A549 (cell line): ENCODE results near the gene EIF4E2. TPM values are rescaled to one million over a fixed set of nuclear protein-coding genes. Genes with fewer than 3 reads are reported as not detected.

Experiments
- ATAC-seq, 2 experiments: fragments of 200-7000 bp in 1 of 2; fragments of >200 bp in 1 of 2; cut with Nextera tagmentation in 1 of 2; cut with Tn5 transposase in 1 of 2; 3 replicates each; pipeline versions ENCODE4 v1.8.0 to v1.9.1; 2018 to 2020; ENCODE audit warnings: mild to moderate bottlenecking in 1 of 2, moderate library complexity in 1 of 2
- CTCF ChIA-PET: fragments of 300-600 bp; sonication (Branson Sonifier 250); formaldehyde crosslinking; extraction: SDS; loops from one replicate; lab custom pipeline; 2021; ENCODE audit warnings: antibody characterized with exemption, inconsistent platforms; lab: Yijun Ruan, JAX
- POLR2A ChIA-PET: fragments of 350-600 bp; formaldehyde crosslinking; extraction: SDS; loops from one replicate; lab custom pipeline; 2021; ENCODE audit warnings: antibody characterized with exemption, inconsistent platforms; lab: Yijun Ruan, JAX
- DNase-seq, 2 experiments: peaks; one replicate each; pipeline versions ENCODE4 v3.0.0 to v3.0.0-alpha.2; 2011 to 2016; ENCODE audit warnings: low read depth in 1 of 2, low spot score in 1 of 2
- FAIRE-seq: peaks from 2 replicates; lab custom pipeline; 2011; peaks lifted over from hg19 to GRCh38; lab: Jason Lieb, UNC
- H3K27ac ChIP-seq, 2 experiments: fragments of >200 bp; sonication (Bioruptor Twin); formaldehyde crosslinking; 3 replicates each; pipeline ENCODE4 v1.5.1; 2016 to 2017
- H3K4me1 ChIP-seq: fragments of >200 bp; sonication (Bioruptor Twin); formaldehyde crosslinking; 3 replicates; pipeline ENCODE4 v1.6.1; 2016
- H3K4me2 ChIP-seq: fragments of >200 bp; sonication (Bioruptor Twin); formaldehyde crosslinking; 3 replicates; pipeline ENCODE4 v1.6.1; 2016
- H3K4me3 ChIP-seq: fragments of >200 bp; sonication (Bioruptor Twin); formaldehyde crosslinking; 3 replicates; pipeline ENCODE4 v1.5.1; 2016
- H3K9me3 ChIP-seq: fragments of >200 bp; sonication (Bioruptor Twin); formaldehyde crosslinking; 3 replicates; pipeline ENCODE4 v1.6.1; 2016
- CBX2 ChIP-seq: fragments of 200-600 bp; sonication (generic); IDR thresholded peaks from 2 replicates; pipeline ENCODE4 v1.6.1; 2016; ENCODE audit warnings: low read depth, mild to moderate bottlenecking, borderline replicate concordance
- CEBPB ChIP-seq, 2 experiments: fragments of >200 bp in 1 of 2; sonication (Bioruptor Twin) in 1 of 2; formaldehyde crosslinking in 1 of 2; IDR thresholded peaks; 2 replicates each; pipeline ENCODE4 v1.6.1; 2012 to 2016
- CHD2 ChIP-seq: fragments of 150-350 bp; IDR thresholded peaks from 2 replicates; pipeline ENCODE4 v1.6.1; 2014; ENCODE audit warnings: low read length; ENCODE audit not compliant: partially characterized antibody
- CHD4 ChIP-seq: fragments of 200-600 bp; sonication (generic); IDR thresholded peaks from 2 replicates; pipeline ENCODE4 v1.6.1; 2016; ENCODE audit warnings: antibody characterized with exemption, mild to moderate bottlenecking, borderline replicate concordance
- EP300 ChIP-seq, 2 experiments: fragments of >200 bp; sonication (Bioruptor Twin); formaldehyde crosslinking; IDR thresholded peaks; 2 replicates in 1 of 2; 3 replicates in 1 of 2; pipeline ENCODE4 v1.6.1; 2016 to 2017
- FOSB ChIP-seq: fragments of 250-450 bp; sonication (Bioruptor Pico); IDR thresholded peaks from 2 replicates; pipeline ENCODE4 v1.5.0; 2020; ENCODE audit warnings: mild to moderate bottlenecking, moderate library complexity
- FOSL2 ChIP-seq, 2 experiments: fragments of 450-650 bp in 1 of 2; fragments of >200 bp in 1 of 2; sonication (Bioruptor Twin) in 1 of 2; formaldehyde crosslinking; IDR thresholded peaks; 2 replicates each; pipeline versions ENCODE4 v1.5.0 to v1.6.1; 2016 to 2020; ENCODE audit warnings: mild to moderate bottlenecking in 1 of 2, moderate library complexity in 1 of 2
- FOXS1 ChIP-seq: fragments of 250-450 bp; sonication (Bioruptor Pico); IDR thresholded peaks from 2 replicates; pipeline ENCODE4 v1.5.0; 2020; ENCODE audit warnings: mild to moderate bottlenecking, moderate library complexity
- GATA3 ChIP-seq: IDR thresholded peaks from 2 replicates; pipeline ENCODE4 v1.6.1; 2012; ENCODE audit warnings: borderline replicate concordance
- HDAC2 ChIP-seq: fragments of 200-600 bp; sonication (generic); IDR thresholded peaks from 2 replicates; pipeline ENCODE4 v1.6.1; 2016
- HOXB13 ChIP-seq: fragments of 250-450 bp; sonication (Bioruptor Pico); IDR thresholded peaks from 2 replicates; pipeline ENCODE4 v1.5.0; 2020; ENCODE audit warnings: low read depth, mild to moderate bottlenecking, moderate library complexity
- HOXB5 ChIP-seq: fragments of 250-450 bp; sonication (Bioruptor Pico); IDR thresholded peaks from 2 replicates; pipeline ENCODE4 v1.5.0; 2020; ENCODE audit warnings: mild to moderate bottlenecking, moderate library complexity
- JUN ChIP-seq, 2 experiments: fragments of >200 bp; sonication (Bioruptor Twin); formaldehyde crosslinking; IDR thresholded peaks; 2 replicates in 1 of 2; 3 replicates in 1 of 2; pipeline ENCODE4 v1.6.1; 2016 to 2017
- JUNB ChIP-seq: fragments of >200 bp; sonication (Bioruptor Twin); formaldehyde crosslinking; IDR thresholded peaks from 2 replicates; pipeline ENCODE4 v1.6.1; 2016
- MAZ ChIP-seq: fragments of 150-350 bp; IDR thresholded peaks from 2 replicates; pipeline ENCODE4 v1.6.1; 2014; ENCODE audit warnings: antibody characterized with exemption, low read depth, low read length, borderline replicate concordance
- POLR2AphosphoS2 ChIP-seq: conservative IDR thresholded peaks from 2 replicates; pipeline ENCODE4 v1.6.1; 2012; ENCODE audit warnings: low read length, improper control_type of control experiment, inconsistent platforms
- RAD21 ChIP-seq, 2 experiments: fragments of >200 bp in 1 of 2; sonication (Bioruptor Twin) in 1 of 2; formaldehyde crosslinking in 1 of 2; IDR thresholded peaks in 1 of 2; conservative IDR thresholded peaks in 1 of 2; 2 replicates in 1 of 2; 3 replicates in 1 of 2; pipeline ENCODE4 v1.6.1; 2012 to 2018; ENCODE audit warnings: inconsistent platforms in 1 of 2
- RCOR1 ChIP-seq: fragments of 150-350 bp; IDR thresholded peaks from 2 replicates; pipeline ENCODE4 v1.6.1; 2014; ENCODE audit warnings: antibody characterized with exemption, low read length, low read depth
- SREBF2 ChIP-seq: fragments of 450-650 bp; IDR thresholded peaks from 2 replicates; pipeline ENCODE4 v1.6.1; 2014; ENCODE audit warnings: mild to moderate bottlenecking, moderate library complexity
- TFCP2L1 ChIP-seq: fragments of 250-450 bp; sonication (Bioruptor Pico); IDR thresholded peaks from 2 replicates; pipeline ENCODE4 v1.5.0; 2021; ENCODE audit warnings: mild to moderate bottlenecking
- ZFP36 ChIP-seq: fragments of 450-650 bp; IDR thresholded peaks from 2 replicates; pipeline ENCODE4 v1.6.1; 2014; ENCODE audit warnings: borderline replicate concordance; ENCODE audit not compliant: partially characterized antibody
- ZNF302 ChIP-seq: fragments of 250-450 bp; sonication (Bioruptor Pico); IDR thresholded peaks from 2 replicates; pipeline ENCODE4 v1.9.0; 2021; ENCODE audit warnings: inconsistent platforms, mild to moderate bottlenecking, moderate library complexity
- whole genome bisulfite sequencing: methylation state at CpG from one replicate; pipeline ENCODE4 v1.1.6; 2017; ENCODE audit errors: missing lambda C conversion rate; 5-methylcytosine and 5-hydroxymethylcytosine counted together
- polyA plus RNA-seq, 4 experiments: library from polyadenylated mRNA; depleted of rRNA in 3 of 4; stranded (reverse); fragments of >200 nt; fragmentation: RNase III in 1 of 4; extraction: RNeasy Plus Mini Kit Qiagen cat#74134 plus additional on column Dnase treatment in 1 of 4; gene quantifications; 2 replicates in 3 of 4; 3 replicates in 1 of 4; pipeline ENCODE4 v1.2.3, GENCODE V29; 2011 to 2017
- TF ChIP-seq, protein P1 (sequence below): IDR thresholded peaks from 2 replicates; pipeline ENCODE4 v1.6.1; 2012; ENCODE audit warnings: low read depth, borderline replicate concordance
- TF ChIP-seq, protein P2 (sequence below): fragments of 450-650 bp; IDR thresholded peaks from 2 replicates; pipeline ENCODE4 v1.6.1; 2014; ENCODE audit warnings: antibody characterized with exemption
- TF ChIP-seq, protein P3 (sequence below): IDR thresholded peaks from 2 replicates; pipeline ENCODE4 v1.6.1; 2012
- TF ChIP-seq, protein P4 (sequence below): fragments of >200 bp; sonication (Bioruptor Twin); formaldehyde crosslinking; IDR thresholded peaks from 3 replicates; pipeline ENCODE4 v1.6.1; 2016

Gene EIF4E2
- polyA plus RNA-seq, 2 of the 4 experiments (the other 2 are of a cell fraction): 49.1 to 177 TPM

DNA sequence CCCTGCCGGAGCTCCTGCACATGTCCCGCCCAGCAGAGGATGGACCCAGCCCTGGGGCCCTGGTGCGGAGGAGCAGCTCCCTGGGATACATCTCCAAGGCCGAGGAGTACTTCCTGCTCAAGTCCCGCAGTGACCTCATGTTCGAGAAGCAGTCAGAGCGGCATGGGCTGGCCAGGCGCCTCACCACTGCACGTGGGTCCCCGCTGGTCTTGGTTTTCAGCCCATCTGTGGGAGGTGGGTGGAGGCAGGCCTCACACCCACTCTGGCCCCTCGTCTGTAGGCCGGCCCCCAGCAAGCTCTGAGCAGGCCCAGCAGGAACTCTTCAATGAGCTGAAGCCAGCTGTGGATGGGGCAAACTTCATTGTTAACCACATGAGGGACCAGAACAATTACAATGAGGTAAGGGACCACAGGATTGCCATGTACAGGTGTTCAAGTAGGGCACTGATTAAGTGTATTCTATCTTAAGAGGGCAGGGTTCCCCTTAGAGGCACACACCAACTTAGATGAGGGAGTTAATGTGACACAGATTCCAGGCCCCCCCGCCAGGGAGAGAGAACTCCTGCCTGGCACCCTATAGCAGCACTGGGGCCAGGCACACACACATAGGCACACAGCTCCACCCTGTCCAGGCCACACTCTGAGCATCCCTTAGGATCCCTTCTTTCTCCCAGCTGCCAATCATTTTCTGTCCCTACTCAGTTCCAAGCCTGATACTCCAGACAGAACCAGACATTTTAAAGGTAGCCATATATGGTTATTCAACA, 16.4 kb upstream of the EIF4E2 start (continued):
- TF ChIP-seq, protein P1, sequence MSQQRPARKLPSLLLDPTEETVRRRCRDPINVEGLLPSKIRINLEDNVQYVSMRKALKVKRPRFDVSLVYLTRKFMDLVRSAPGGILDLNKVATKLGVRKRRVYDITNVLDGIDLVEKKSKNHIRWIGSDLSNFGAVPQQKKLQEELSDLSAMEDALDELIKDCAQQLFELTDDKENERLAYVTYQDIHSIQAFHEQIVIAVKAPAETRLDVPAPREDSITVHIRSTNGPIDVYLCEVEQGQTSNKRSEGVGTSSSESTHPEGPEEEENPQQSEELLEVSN: no peak
- no peak for TF ChIP-seq HOXB5
- no peak for TF ChIP-seq FOSL2 (IDR thresholded peaks at IDR 0.05)
- no peak for TF ChIP-seq FOSL2 (CRISPR knock-in tag; IDR thresholded peaks at IDR 0.05)

DNA sequence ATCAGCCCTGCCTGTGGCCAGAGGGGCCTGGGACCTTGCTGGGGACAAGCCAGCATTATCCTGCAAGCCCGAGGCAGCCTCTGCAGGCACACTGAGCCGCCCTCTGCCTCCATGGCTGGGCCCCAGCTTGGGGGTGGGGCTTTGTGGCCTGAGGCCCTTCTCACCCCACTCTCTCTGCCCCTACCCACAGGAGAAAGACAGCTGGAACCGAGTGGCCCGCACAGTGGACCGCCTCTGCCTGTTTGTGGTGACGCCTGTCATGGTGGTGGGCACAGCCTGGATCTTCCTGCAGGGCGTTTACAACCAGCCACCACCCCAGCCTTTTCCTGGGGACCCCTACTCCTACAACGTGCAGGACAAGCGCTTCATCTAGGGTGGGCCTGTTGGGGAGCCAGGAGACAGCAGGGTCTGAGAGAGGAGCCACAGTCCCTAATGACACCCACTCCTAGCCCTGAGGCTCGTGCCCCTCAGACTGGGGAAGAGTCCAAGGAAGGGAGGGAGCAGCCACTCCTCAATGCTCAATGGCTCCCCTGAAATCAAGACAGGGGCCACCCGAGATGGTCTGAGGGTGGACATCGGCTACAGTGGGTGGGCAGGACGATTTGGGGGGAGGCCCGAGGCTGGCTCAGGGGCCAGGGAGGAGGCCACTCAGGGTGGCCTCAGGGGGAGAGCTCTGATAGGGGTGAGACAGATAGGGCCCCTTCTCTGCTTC, 15.4 kb upstream of the EIF4E2 start:
- 72% methylated on average over 11 of the region's 14 CpGs for WGBS
- CTCF ChIA-PET: interaction anchor here (0.9 to 4.9 kb wide), 4 partner anchors 11 to 13 kb away, joined by 3 to 37 read pairs (median 4); no protein-coding TSS in a partner anchor
- H3K4me1 ChIP-seq: no peaks in the 10 kb centered on the region
- no peak for FAIRE-seq
- DNase-seq: no peak
- ATAC-seq: no peak; a peak in 2 of 6 replicates
- POLR2A ChIA-PET: no interaction called here
- no peak overlapping the region for H3K4me3 ChIP-seq
- H3K27ac ChIP-seq: no peak overlapping the region
- H3K4me2 ChIP-seq: no peak overlapping the region
- no peaks in the 10 kb centered on the region for H3K9me3 ChIP-seq
- TF ChIP-seq FOSB (CRISPR knock-in tag) (no peak), HOXB13 (CRISPR knock-in tag) (no peak), TFCP2L1 (CRISPR knock-in tag) (no peak), POLR2AphosphoS2 (no peak), CHD4 (no peak), HDAC2 (no peak), FOSL2 (IDR thresholded peaks at IDR 0.05) (no peak), FOSL2 (CRISPR knock-in tag; IDR thresholded peaks at IDR 0.05) (no peak), ZFP36 (no peak), CEBPB (IDR thresholded peaks at IDR 0.05) (no peak), HOXB5 (no peak), JUNB (no peak), MAZ (no peak), SREBF2 (no peak), RCOR1 (no peak)
- TF ChIP-seq, protein P2, sequence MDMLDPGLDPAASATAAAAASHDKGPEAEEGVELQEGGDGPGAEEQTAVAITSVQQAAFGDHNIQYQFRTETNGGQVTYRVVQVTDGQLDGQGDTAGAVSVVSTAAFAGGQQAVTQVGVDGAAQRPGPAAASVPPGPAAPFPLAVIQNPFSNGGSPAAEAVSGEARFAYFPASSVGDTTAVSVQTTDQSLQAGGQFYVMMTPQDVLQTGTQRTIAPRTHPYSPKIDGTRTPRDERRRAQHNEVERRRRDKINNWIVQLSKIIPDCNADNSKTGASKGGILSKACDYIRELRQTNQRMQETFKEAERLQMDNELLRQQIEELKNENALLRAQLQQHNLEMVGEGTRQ: no peak
- TF ChIP-seq, protein P3, sequence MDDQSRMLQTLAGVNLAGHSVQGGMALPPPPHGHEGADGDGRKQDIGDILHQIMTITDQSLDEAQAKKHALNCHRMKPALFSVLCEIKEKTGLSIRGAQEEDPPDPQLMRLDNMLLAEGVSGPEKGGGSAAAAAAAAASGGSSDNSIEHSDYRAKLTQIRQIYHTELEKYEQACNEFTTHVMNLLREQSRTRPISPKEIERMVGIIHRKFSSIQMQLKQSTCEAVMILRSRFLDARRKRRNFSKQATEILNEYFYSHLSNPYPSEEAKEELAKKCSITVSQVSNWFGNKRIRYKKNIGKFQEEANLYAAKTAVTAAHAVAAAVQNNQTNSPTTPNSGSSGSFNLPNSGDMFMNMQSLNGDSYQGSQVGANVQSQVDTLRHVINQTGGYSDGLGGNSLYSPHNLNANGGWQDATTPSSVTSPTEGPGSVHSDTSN: no peak

DNA sequence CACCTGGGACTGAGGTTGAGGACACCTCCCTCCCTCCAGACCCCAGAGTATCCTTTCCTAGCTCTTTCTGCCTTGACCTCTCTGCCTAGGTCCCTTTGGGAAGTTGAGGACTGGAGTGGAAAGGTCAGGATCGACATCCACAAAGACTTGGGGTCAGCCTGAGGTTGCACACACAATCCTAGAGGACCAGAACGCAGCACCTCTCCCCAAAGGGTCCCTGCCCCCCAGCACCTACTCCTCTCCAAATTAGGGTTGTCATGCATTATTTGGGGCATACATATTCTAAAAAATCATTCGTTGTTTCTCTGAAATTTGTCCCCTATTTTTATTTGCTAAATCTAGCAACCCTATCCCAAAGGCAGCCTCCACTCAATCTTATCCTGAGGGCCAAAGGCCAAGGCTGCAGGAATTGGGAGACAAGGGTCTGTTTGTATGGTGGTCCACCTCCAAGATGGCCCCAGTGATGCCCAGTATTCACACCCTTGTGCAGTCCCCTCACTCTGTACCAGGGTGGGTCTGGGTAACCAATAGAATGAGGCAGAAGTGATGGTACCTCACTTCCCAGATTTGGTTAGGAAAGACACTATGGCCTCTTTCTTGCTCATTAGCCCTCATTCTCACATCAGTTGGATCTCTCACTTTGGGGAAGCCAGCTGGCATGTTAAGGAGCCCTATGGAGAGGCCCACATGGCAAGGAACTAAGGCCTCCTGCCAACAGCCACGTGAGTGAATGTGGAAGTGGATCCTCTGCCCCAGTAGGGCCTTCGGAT, 14.5 kb upstream of the EIF4E2 start:
- H3K27ac ChIP-seq: no peak overlapping the region
- no peak overlapping the region for H3K4me3 ChIP-seq
- no peaks in the 10 kb centered on the region for H3K4me1 ChIP-seq
- FAIRE-seq: no peak
- POLR2A ChIA-PET: no interaction called here
- H3K4me2 ChIP-seq: no peak overlapping the region
- no peaks in the 10 kb centered on the region for H3K9me3 ChIP-seq
- ATAC-seq: no peak
- no peak for TF ChIP-seq POLR2AphosphoS2
- TF ChIP-seq, protein P4, sequence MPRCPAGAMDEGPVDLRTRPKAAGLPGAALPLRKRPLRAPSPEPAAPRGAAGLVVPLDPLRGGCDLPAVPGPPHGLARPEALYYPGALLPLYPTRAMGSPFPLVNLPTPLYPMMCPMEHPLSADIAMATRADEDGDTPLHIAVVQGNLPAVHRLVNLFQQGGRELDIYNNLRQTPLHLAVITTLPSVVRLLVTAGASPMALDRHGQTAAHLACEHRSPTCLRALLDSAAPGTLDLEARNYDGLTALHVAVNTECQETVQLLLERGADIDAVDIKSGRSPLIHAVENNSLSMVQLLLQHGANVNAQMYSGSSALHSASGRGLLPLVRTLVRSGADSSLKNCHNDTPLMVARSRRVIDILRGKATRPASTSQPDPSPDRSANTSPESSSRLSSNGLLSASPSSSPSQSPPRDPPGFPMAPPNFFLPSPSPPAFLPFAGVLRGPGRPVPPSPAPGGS: no peak
- TF ChIP-seq JUN (IDR thresholded peaks at IDR 0.05): no peak
- no peak for TF ChIP-seq CHD2
- no peak for TF ChIP-seq HDAC2
- no peak for TF ChIP-seq RAD21 (conservative IDR thresholded peaks at IDR 0.05 in 1 of 2, IDR thresholded peaks at IDR 0.05 in 1 of 2)
- no peak for TF ChIP-seq EP300 (IDR thresholded peaks at IDR 0.05)
- no peak for TF ChIP-seq FOXS1 (CRISPR knock-in tag)
- TF ChIP-seq, protein P1: no peak
- TF ChIP-seq CBX2: no peak
- no peak for TF ChIP-seq ZNF302
- no peak for TF ChIP-seq HOXB5
- no peak for TF ChIP-seq GATA3
- CTCF ChIA-PET: interaction anchor here (0.9 to 2.0 kb wide), 3 partner anchors 12 to 14 kb away, joined by 3 to 7 read pairs (median 4); no protein-coding TSS in a partner anchor
- DNase-seq: no peak
- 67% methylated on average over 5 of the region's 5 CpGs for WGBS
